ENCODE measurements around the gene MAD1L1.

DNA sequence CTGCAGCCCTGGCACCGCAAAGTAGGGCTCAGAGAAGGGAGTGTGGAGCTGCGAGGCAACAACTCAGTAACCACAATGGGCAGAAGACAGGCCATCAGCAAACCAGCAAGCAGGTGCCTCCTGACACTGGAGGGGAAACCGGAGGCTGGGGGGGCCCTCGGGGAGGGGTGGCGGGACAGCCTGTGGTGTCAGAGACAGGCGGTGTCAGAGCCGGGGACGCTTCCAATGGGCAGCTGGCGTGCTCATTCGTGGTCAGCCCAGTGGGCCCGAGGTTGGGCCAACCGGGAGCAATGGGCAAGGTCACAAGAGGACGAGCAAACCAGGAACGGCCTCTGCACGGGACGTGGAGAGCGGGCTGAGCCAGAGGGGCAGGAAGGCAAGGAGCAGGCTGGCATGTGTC lies 158.1 kb downstream of the MAD1L1 start:
- TF ChIP-seq, protein P1, sequence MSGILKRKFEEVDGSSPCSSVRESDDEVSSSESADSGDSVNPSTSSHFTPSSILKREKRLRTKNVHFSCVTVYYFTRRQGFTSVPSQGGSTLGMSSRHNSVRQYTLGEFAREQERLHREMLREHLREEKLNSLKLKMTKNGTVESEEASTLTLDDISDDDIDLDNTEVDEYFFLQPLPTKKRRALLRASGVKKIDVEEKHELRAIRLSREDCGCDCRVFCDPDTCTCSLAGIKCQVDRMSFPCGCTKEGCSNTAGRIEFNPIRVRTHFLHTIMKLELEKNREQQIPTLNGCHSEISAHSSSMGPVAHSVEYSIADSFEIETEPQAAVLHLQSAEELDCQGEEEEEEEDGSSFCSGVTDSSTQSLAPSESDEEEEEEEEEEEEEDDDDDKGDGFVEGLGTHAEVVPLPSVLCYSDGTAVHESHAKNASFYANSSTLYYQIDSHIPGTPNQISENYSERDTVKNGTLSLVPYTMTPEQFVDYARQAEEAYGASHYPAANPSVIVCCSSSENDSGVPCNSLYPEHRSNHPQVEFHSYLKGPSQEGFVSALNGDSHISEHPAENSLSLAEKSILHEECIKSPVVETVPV (CRISPR knock-in tag; IDR thresholded peaks at IDR 0.05), result no peak
- TF ChIP-seq ZFP3 (CRISPR knock-in tag; IDR thresholded peaks at IDR 0.05), result no peak

Measured in SK-N-SH treated with all-trans-retinoic acid at 6 μM for 48 hours (cell line).